NCI-H1105 treated with DMSO at 0.1 percent for 48 hours (cell line): Measurements from ENCODE around the gene PRRG1.
"Not testable (repeated sequence)": the region's sequence is repeated elsewhere in the genome, so short reads cannot be mapped to it uniquely, and the experiment has no call there.

Experiments
- DNase-seq: peaks from one replicate; lab custom pipeline; 2025; lab: John Stamatoyannopoulos, UW

The PRRG1 gene

DNA sequence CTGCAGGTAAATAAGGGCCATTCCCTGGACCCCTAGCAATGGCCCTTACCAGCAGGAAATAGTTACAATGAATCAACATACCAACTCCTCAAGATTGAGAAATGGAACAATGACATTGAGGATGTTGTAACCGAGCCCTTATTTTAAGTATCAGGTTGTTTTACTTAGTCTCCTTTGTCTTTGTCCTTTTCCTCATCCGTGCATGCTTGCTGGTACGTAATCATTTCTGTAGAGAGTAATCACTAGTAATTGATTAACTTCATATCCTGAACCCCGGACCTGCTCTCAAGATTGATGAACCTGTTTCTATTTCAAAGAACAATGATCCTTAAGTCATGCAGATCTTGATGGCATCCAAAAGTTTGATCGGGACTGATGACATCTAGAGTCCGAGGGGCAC is 123.7 kb downstream of the PRRG1 start:
- DNase-seq, result no peak

DNA sequence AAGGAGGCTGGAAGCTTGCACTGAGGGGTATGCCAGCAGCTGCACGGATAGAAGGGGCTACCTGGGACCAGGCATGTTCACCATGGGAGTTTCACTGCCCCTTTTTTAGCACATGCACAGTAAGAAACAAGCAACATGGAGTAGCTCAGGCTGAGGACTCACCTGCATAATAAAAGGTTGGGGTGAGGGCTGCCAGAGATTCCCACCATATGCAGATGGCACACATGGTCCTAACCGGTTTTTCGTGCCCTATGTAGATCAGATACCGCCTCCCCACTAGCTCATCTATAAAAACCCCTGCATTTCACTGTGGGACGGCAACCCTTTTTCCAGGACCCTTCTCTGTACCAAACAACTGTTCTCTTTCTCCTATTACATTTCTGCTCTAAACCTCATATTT is 125.3 kb downstream of the PRRG1 start:
- DNase-seq, result no peak

DNA sequence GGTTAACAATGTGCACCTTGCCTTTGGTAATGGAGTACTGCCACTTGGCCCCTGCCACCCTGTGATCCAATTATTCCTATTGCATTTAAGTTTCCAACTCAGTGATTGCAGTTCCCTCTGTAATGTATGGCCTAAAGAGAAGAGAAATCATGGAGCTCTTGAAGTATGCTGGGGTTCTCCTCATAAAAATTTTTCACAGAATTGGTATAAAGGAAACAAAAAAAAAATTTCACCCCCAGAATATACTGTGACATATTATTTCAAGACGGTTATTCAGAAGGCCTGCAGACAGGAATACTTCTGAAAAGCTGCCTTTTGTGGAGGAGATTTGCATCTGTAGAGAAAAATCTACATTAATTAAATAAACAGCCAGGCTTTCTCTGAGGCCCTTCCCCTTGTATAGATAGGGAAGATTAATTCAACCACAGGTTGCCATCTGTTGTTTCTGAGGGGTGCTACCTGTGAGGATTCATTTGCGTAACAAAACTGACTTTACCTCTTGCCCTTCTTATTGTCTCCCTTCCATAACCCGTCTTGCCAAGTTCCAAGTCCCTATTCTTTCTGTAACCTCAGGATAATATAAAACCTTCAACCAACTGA is 127.5 kb downstream of the PRRG1 start:
- DNase-seq, result no peak

DNA sequence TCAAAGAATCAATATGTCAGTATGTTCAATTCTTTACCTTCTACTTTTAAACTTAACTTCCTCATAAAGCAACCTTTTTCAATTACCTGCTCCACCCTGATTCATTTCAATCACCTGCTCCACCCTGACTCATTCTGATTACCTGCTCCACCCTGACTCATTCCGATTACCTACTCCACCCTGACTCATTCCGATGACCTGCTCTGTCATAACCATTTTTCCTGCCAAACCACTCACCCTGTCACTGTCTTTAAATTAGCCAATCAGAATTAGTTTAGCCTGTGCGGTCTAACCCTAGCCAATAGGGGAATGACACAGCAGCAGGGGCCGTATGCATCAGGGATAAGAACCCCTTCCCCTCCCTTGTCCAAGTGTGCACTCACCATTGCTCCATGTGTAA is 135.2 kb downstream of the PRRG1 start:
- not testable (repeated sequence) for DNase-seq

DNA sequence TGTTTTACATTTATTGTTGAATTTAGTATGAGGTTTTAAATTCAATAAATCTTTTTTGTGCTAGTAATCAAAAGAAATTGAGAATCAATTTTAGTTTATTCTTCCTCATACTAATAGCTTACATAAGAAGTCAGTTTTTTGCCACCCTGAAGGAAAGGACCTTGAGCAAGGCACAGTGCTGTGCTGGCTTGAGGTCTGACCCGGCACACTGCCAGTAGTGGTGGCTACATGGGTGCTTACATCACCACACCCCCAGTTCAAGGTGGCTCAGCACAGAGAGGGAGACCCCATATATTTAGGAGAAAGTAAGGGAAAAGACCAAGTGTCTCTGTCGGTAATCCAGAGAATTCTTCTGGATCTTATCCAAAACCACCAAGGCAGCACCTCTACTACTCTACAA is 136.3 kb downstream of the PRRG1 start:
- DNase-seq, result no peak

DNA sequence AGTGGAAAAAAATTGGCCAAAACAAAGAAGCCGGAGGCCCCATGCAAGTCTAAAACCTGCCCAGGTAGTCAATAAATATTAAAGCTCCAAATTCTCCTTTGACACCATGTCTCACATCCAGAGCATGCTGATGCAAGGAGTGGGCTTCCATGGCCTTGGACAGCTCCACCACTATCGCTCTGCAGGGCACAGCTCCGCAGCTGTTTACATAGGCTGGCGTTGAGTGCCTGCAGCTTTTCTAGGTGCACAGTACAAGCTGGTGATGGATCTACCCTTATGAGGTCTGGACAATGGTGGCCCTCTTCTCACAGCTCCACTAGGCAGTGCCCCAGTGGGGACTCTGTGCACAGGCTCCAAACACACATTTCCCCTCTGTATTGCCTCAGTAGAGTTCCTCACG is 138.1 kb downstream of the PRRG1 start:
- DNase-seq, result no peak

DNA sequence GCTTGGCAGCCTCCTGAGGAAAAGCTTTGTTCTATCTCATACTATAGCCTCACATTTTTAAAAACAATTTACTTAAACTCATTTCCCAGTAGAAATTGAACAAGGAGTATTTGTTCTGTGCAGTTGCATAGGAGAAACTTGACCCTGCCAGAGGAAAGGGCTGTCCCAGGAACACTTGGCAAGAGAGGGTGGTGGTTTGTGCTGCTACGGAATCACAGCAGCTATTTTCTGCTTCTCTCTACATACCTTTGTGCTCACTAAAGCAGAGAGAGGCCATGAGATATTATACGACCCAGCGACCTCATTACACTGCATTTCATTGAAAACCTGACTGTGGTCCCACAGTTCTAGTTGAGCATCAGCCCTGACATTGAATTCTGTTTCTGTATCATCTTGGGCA is 139.2 kb downstream of the PRRG1 start:
- DNase-seq, result no peak

DNA sequence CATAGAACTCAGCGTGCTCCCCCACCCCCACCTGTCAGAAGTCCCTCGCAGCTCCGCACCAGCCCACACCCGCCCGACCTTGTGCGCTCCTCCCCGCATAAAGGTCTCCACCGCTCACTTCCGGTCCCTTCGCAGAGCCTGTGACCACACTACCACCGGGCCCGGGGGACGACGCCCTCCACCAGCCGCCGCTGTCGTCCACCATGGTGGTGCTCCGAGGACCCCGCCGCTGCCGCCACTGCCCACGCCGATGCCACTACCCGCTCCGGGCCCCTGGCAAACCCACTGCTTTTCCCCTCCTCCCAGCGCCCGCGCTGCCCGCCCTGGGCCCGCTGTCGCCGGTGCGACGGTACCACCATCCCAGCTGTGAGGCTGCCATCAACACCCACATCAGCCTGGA is 142.5 kb downstream of the PRRG1 start:
- DNase-seq, result no peak

DNA sequence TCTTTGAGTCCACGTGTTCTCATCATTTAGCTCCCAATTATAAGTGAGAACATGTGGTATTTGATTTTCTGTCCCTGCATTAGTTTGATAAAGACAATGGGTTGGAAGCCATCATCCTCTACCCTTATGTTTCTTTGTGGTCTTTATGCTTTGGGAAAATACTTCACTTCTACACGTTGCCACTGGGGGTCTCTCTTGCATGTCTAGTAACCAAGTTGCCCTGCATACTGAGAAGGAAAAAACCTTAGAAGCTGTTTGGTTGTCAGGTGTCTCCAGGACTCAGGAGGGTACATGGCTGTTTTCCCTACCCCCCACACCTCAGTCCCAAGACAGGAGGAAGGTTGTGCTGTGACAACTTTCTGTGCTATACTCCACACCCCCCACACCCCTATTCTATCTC is 146.6 kb downstream of the PRRG1 start:
- DNase-seq, result not testable (repeated sequence)

DNA sequence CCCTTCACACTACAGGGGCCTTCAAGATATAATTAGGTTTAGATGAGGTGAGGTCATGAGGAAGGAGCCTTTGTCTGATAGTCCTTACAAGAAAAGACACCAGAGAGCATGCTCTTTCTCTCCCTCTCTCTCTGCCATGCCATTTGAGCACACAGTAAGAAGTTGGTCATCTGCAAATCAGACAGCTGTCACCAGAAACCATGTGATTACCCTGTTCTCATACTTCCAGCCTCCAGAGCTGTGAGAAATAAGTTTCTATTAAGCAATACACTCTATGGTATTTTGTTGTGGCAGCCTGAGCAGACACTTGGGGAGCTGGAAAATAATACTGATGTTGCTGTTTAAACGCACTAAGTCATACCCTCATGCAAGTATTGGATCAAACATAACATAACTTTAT is 148.0 kb downstream of the PRRG1 start:
- DNase-seq, result not testable (repeated sequence)

DNA sequence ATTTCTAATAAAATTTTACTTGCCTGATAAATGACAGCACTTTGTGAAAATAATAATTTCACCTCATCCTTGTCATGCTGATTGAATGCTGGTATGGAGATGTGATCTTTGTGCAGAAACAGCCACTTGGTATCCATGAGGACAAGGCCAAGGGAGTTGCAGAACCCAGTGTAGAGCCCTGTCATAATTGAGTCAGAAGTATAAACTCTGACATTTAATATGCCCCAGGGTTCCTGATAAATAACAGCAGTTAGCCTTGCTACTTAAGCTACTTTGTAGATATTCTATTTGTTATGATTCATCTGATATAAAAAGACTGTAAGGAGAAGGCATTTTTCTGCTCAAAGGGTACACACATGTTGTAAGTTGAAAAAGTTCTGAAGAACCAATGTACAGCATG is 149.2 kb downstream of the PRRG1 start:
- not testable (repeated sequence) for DNase-seq

DNA sequence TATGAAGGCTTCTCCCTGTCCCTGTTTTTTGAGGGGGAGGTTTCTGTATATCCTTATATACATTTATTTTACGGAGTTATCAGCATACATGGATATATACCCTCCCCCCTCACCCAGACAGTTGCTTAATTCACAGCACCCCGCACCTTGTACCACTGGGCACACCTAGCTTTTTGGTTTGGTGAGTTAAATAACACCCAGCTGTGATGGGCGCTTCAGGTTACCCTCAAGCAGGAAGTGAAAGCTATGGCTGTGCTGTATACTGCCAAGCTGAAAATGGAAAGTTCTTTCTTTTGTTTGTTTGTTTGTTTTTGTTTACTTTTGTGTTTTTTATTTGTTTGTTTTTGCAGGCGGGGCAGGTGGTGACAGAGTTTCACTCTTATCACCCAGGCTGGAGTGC is 150.5 kb downstream of the PRRG1 start:
- DNase-seq, result not testable (repeated sequence)

DNA sequence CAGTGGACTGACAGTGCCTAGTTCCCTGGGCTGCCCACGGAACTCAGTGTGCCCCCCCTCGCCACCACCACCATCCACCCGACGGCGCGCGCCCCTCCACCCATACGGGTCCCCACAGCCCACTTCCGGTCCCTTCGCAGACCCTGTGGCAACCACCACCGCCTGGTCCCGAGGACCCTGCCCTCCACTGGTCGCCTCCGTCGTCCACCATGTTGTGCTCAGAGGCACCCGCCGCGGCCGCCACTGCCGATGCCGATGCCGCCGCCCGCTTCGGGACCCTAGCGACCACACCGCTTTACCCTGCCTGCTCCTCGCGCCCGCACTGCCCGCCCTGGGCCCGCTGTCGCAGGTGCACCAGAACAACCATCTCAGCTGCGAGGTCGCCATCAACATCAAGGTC is 155.8 kb downstream of the PRRG1 start:
- DNase-seq, result no peak
